Tibial artery (tissue), 4 donors: ENCODE measurements around the gene CMTM8.

Experiments
- DNase-seq, 2 donors: peaks; one replicate each; pipeline ENCODE4 v3.0.0-alpha.2; 2019
- H3K27ac ChIP-seq, 2 donors: fragments of 200-600 bp; sonication (generic) in 1 of 2; 1 replicate in 1 of 2; 2 replicates in 1 of 2; pipeline ENCODE4 v1.5.1; 2018 to 2019; ENCODE audit warnings: mild to moderate bottlenecking in 1 of 2
- H3K27me3 ChIP-seq, 2 donors: fragments of 200-600 bp; sonication (generic) in 1 of 2; one replicate each; pipeline versions ENCODE4 v1.5.1 to v1.6.0; 2016 to 2019
- H3K36me3 ChIP-seq, 3 donors: fragments of 200-600 bp; sonication (generic) in 2 of 3; one replicate each; pipeline ENCODE4 v1.5.1; 2016 to 2019; ENCODE audit warnings: mild to moderate bottlenecking in 2 of 3
- H3K4me1 ChIP-seq, 4 donors: fragments of 200-600 bp; sonication (generic) in 2 of 4; 1 replicate in 3 of 4; 2 replicates in 1 of 4; pipeline ENCODE4 v1.5.1; 2016 to 2019
- H3K4me3 ChIP-seq, 2 donors: fragments of 200-600 bp; sonication (generic) in 1 of 2; 1 replicate in 1 of 2; 2 replicates in 1 of 2; pipeline ENCODE4 v1.5.1; 2018 to 2019; ENCODE audit warnings: mild to moderate bottlenecking in 2 of 2
- H3K9me3 ChIP-seq, 3 donors: fragments of 200-600 bp; sonication (generic) in 1 of 3; one replicate each; pipeline ENCODE4 v1.5.1; 2016 to 2019
- intact Hi-C: fragments of 100-400 bp; cut with DNase I; formaldehyde crosslinking; loops from one replicate; pipeline ENCODE4 v1.15.0; 2023; ENCODE audit warnings: low total_unique reads
- TF ChIP-seq, protein P1 (sequence below), 2 experiments: fragments of 200-600 bp in 1 of 2; fragments of 450-650 bp in 1 of 2; IDR thresholded peaks; one replicate each; pipeline ENCODE4 v1.5.1; 2017 to 2019; ENCODE audit warnings: antibody characterized with exemption in 2 of 2, mild to moderate bottlenecking in 1 of 2, moderate library complexity in 1 of 2

CMTM8 gene

GRCh38 chr3:32284443-32285212 lies 46.1 kb downstream of the CMTM8 start:
- TF ChIP-seq, protein P1, sequence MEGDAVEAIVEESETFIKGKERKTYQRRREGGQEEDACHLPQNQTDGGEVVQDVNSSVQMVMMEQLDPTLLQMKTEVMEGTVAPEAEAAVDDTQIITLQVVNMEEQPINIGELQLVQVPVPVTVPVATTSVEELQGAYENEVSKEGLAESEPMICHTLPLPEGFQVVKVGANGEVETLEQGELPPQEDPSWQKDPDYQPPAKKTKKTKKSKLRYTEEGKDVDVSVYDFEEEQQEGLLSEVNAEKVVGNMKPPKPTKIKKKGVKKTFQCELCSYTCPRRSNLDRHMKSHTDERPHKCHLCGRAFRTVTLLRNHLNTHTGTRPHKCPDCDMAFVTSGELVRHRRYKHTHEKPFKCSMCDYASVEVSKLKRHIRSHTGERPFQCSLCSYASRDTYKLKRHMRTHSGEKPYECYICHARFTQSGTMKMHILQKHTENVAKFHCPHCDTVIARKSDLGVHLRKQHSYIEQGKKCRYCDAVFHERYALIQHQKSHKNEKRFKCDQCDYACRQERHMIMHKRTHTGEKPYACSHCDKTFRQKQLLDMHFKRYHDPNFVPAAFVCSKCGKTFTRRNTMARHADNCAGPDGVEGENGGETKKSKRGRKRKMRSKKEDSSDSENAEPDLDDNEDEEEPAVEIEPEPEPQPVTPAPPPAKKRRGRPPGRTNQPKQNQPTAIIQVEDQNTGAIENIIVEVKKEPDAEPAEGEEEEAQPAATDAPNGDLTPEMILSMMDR (IDR thresholded peaks at IDR 0.05), result no peak
- no peak for DNase-seq
- Histone ChIP-seq H3K36me3 (no peaks in the 10 kb centered on the region), H3K4me3 (no peak overlapping the region), H3K9me3 (no peaks in the 10 kb centered on the region), H3K27me3 (peaks cover 0 to 3% of the 10 kb centered on the region in 2 donors), H3K27ac (no peak overlapping the region), H3K4me1 (no peaks in the 10 kb centered on the region)
- intact Hi-C loops, result no loop called here

- Histone ChIP-seq H3K27ac (no peak overlapping the region), H3K4me3 (no peak overlapping the region), H3K36me3 (no peaks in the 10 kb centered on the region), H3K4me1 (no peaks in the 10 kb centered on the region), H3K9me3 (no peaks in the 10 kb centered on the region), H3K27me3 (peaks cover 0 to 3% of the 10 kb centered on the region in 2 donors)
- no peak for DNase-seq
- intact Hi-C loops, result no loop called here
- TF ChIP-seq, protein P1 (IDR thresholded peaks at IDR 0.05), result no peak
These were observed 47.4 kb downstream of the CMTM8 start for GRCh38 chr3:32285891-32286290.

GRCh38 chr3:32288819-32289218 lies 50.3 kb downstream of the CMTM8 start:
- H3K27me3 ChIP-seq, result no peaks in the 10 kb centered on the region
- H3K4me1 ChIP-seq, result no peaks in the 10 kb centered on the region
- no peak overlapping the region for H3K27ac ChIP-seq
- no peak overlapping the region for H3K4me3 ChIP-seq
- TF ChIP-seq, protein P1 (IDR thresholded peaks at IDR 0.05), result no peak
- H3K36me3 ChIP-seq, result no peaks in the 10 kb centered on the region
- intact Hi-C loops, result no loop called here
- H3K9me3 ChIP-seq, result no peaks in the 10 kb centered on the region
- no peak for DNase-seq

GRCh38 chr3:32290619-32291018 lies 52.1 kb downstream of the CMTM8 start:
- H3K27ac ChIP-seq, result no peak overlapping the region
- no peak overlapping the region for H3K4me3 ChIP-seq
- H3K27me3 ChIP-seq, result no peaks in the 10 kb centered on the region
- TF ChIP-seq, protein P1 (IDR thresholded peaks at IDR 0.05), result no peak
- DNase-seq, result no peak
- intact Hi-C loops, result no loop called here
- H3K9me3 ChIP-seq, result no peaks in the 10 kb centered on the region
- no peaks in the 10 kb centered on the region for H3K4me1 ChIP-seq
- H3K36me3 ChIP-seq, result no peaks in the 10 kb centered on the region

DNA sequence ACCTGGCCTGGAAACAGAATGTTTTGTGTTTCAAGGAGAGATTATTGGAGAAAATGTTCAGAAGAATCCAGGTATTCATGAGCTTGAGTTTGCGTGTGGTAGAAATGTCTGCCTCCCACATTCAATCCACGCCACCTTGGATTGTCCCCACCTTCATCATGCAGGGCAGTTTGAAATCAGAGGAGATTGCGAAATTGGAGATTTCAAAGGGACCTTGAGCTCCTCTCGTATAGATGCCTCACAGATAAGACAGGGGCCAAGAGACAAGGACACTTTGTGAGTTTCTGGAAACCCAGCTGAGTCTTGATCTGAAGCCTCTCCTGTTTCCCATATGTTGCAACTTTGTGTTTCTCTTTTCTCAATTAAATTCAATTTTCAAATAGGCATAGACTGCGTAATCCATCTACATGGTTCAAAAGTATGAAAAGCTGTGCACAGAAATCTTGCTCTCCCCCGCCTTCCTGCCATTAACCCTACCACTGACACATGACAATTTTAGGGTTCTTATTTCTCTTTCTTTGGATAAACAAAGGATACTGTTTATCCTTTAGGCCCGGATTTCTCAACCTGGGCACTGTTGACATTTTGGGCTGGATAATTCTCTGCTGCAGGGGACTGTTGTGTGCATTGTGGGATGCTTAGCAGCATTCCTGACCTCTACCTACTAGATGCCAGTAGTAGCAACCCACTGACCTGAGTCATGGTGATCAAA lies 53.8 kb downstream of the CMTM8 start:
- intact Hi-C loops, result no loop called here
- no peak for DNase-seq
- no peaks in the 10 kb centered on the region for H3K36me3 ChIP-seq
- no peaks in the 10 kb centered on the region for H3K27me3 ChIP-seq
- H3K4me1 ChIP-seq, result no peaks in the 10 kb centered on the region
- no peak overlapping the region for H3K4me3 ChIP-seq
- no peaks in the 10 kb centered on the region for H3K9me3 ChIP-seq
- H3K27ac ChIP-seq, result no peak overlapping the region
- TF ChIP-seq, protein P1 (IDR thresholded peaks at IDR 0.05), result no peak
